ENCODE measurements around the gene CHPF2.

DNA sequence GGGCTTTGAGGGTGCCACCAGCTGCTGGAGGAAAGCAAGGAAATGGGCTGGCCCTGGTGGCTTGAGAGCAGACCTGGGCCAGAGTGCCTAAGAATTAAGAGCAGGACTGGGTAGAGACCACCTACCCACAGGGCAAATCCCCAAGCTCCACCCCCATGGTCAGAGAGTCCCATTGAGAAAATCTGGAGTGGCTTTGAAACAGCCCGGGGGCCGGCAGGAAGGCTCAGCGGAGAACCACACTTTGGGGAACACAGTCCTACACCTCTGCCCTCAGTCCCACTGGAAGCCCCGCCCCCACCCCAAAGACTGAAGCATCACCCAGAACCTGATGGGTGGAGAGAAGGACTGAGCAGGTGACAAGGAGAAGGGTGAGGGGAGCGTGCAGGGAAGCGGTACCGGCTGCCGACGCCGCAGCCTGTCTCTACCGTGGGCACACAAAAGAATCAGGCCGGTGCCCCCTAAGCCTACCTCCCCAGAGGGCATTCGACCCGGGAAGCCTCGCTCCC is 12.6 kb downstream of the CHPF2 start:
- no peak for TF ChIP-seq POLR2A (IDR thresholded peaks at IDR 0.05)
- TF ChIP-seq, protein P1, sequence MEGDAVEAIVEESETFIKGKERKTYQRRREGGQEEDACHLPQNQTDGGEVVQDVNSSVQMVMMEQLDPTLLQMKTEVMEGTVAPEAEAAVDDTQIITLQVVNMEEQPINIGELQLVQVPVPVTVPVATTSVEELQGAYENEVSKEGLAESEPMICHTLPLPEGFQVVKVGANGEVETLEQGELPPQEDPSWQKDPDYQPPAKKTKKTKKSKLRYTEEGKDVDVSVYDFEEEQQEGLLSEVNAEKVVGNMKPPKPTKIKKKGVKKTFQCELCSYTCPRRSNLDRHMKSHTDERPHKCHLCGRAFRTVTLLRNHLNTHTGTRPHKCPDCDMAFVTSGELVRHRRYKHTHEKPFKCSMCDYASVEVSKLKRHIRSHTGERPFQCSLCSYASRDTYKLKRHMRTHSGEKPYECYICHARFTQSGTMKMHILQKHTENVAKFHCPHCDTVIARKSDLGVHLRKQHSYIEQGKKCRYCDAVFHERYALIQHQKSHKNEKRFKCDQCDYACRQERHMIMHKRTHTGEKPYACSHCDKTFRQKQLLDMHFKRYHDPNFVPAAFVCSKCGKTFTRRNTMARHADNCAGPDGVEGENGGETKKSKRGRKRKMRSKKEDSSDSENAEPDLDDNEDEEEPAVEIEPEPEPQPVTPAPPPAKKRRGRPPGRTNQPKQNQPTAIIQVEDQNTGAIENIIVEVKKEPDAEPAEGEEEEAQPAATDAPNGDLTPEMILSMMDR (IDR thresholded peaks at IDR 0.05) = no peak

Data from uterus (tissue), 2 donors.